HG02798 (cell line): Measurements from ENCODE around the gene RBM15B.

Source experiments
- ATAC-seq: cut with Tn5 transposase; IDR thresholded peaks from one replicate; pipeline ENCODE4 v1.9.1; 2021; ENCODE audit warnings: mild to moderate bottlenecking; ENCODE audit not compliant: unreplicated experiment, poor library complexity

RBM15B gene

GRCh38 chr3:51436998-51437639, 46.0 kb downstream of the RBM15B start:
- no peak for ATAC-seq

- no peak for ATAC-seq
Observed at GRCh38 chr3:51441282-51442030, 50.4 kb downstream of the RBM15B start.

- no peak for ATAC-seq
Observed at GRCh38 chr3:51445544-51446280, 54.6 kb downstream of the RBM15B start.
